Measurements from ENCODE around the gene IL25. TPM values are rescaled to one million over a fixed set of nuclear protein-coding genes. Genes with fewer than 3 reads are reported as not detected.

Gene IL25
- total and polyA plus RNA-seq, 2 of the 13 experiments (the other 11 are each of a cell fraction or from before 2014, with no cell fraction given) = not detected

- TF ChIP-seq, protein P1, sequence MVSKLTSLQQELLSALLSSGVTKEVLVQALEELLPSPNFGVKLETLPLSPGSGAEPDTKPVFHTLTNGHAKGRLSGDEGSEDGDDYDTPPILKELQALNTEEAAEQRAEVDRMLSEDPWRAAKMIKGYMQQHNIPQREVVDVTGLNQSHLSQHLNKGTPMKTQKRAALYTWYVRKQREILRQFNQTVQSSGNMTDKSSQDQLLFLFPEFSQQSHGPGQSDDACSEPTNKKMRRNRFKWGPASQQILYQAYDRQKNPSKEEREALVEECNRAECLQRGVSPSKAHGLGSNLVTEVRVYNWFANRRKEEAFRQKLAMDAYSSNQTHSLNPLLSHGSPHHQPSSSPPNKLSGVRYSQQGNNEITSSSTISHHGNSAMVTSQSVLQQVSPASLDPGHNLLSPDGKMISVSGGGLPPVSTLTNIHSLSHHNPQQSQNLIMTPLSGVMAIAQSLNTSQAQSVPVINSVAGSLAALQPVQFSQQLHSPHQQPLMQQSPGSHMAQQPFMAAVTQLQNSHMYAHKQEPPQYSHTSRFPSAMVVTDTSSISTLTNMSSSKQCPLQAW (CRISPR knock-in tag; IDR thresholded peaks at IDR 0.05) = no peak
- TF ChIP-seq ZNF3 (CRISPR knock-in tag; IDR thresholded peaks at IDR 0.05) (no peak), CC2D1A (CRISPR knock-in tag; IDR thresholded peaks at IDR 0.05) (peak; percentile 46; the same call in 1 of the 2 replicates), ATF7 (IDR thresholded peaks at IDR 0.05) (no peak), ATF7 (CRISPR knock-in tag; IDR thresholded peaks at IDR 0.05) (no peak), HMGA1 (CRISPR knock-in tag; conservative IDR thresholded peaks at IDR 0.05) (no peak), KAT8 (CRISPR knock-in tag; IDR thresholded peaks at IDR 0.05) (no peak), SP140L (CRISPR knock-in tag; IDR thresholded peaks at IDR 0.05; ENCODE audit: borderline replicate concordance) (no peak), SP4 (CRISPR knock-in tag; IDR thresholded peaks at IDR 0.05) (no peak; the same call in 1 of the 2 replicates), U2AF1 (optimal IDR thresholded peaks at IDR 0.05; ENCODE audit: low read depth, low read length) (no peak), ZNF737 (CRISPR knock-in tag; IDR thresholded peaks at IDR 0.05; ENCODE audit: borderline replicate concordance) (no peak), ATF5 (CRISPR knock-in tag; IDR thresholded peaks at IDR 0.05; ENCODE audit: low read depth) (no peak), MED8 (CRISPR knock-in tag; IDR thresholded peaks at IDR 0.05; ENCODE audit: insufficient replicate concordance) (no peak), SALL2 (CRISPR knock-in tag; IDR thresholded peaks at IDR 0.05) (0 out of 2 replicates have a peak, but pooled peaks have one; percentile 44), TOE1 (CRISPR knock-in tag; IDR thresholded peaks at IDR 0.05) (no peak), AGO2 (optimal IDR thresholded peaks at IDR 0.05; ENCODE audit: low read depth, low read length) (peak; percentile 97), ETV6 (CRISPR knock-in tag; conservative IDR thresholded peaks at IDR 0.05) (no peak; the same call in 1 of the 2 replicates), LBX2 (CRISPR knock-in tag; IDR thresholded peaks at IDR 0.05; ENCODE audit: borderline replicate concordance) (0 out of 2 replicates have a peak, but pooled peaks have one; percentile 48), ZNF225 (CRISPR knock-in tag; IDR thresholded peaks at IDR 0.05) (no peak)
- TF ChIP-seq, protein P2, sequence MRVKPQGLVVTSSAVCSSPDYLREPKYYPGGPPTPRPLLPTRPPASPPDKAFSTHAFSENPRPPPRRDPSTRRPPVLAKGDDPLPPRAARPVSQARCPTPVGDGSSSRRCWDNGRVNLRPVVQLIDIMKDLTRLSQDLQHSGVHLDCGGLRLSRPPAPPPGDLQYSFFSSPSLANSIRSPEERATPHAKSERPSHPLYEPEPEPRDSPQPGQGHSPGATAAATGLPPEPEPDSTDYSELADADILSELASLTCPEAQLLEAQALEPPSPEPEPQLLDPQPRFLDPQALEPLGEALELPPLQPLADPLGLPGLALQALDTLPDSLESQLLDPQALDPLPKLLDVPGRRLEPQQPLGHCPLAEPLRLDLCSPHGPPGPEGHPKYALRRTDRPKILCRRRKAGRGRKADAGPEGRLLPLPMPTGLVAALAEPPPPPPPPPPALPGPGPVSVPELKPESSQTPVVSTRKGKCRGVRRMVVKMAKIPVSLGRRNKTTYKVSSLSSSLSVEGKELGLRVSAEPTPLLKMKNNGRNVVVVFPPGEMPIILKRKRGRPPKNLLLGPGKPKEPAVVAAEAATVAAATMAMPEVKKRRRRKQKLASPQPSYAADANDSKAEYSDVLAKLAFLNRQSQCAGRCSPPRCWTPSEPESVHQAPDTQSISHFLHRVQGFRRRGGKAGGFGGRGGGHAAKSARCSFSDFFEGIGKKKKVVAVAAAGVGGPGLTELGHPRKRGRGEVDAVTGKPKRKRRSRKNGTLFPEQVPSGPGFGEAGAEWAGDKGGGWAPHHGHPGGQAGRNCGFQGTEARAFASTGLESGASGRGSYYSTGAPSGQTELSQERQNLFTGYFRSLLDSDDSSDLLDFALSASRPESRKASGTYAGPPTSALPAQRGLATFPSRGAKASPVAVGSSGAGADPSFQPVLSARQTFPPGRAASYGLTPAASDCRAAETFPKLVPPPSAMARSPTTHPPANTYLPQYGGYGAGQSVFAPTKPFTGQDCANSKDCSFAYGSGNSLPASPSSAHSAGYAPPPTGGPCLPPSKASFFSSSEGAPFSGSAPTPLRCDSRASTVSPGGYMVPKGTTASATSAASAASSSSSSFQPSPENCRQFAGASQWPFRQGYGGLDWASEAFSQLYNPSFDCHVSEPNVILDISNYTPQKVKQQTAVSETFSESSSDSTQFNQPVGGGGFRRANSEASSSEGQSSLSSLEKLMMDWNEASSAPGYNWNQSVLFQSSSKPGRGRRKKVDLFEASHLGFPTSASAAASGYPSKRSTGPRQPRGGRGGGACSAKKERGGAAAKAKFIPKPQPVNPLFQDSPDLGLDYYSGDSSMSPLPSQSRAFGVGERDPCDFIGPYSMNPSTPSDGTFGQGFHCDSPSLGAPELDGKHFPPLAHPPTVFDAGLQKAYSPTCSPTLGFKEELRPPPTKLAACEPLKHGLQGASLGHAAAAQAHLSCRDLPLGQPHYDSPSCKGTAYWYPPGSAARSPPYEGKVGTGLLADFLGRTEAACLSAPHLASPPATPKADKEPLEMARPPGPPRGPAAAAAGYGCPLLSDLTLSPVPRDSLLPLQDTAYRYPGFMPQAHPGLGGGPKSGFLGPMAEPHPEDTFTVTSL (CRISPR knock-in tag; IDR thresholded peaks at IDR 0.05; ENCODE audit: borderline replicate concordance) = no peak
- TF ChIP-seq, protein P3, sequence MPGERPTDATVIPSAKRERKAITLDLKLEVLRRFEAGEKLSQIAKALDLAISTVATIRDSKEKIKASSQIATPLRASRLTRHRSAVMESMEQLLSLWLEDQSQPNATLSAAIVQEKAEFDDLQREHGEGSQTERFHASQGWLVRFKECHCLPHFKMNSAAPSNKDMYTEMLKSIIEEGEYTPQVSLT (CRISPR knock-in tag; IDR thresholded peaks at IDR 0.05; ENCODE audit: borderline replicate concordance, low read depth) = no peak
These were observed 45.9 kb upstream of the IL25 start (continued) for GRCh38 chr14:23326491-23327332.

Data from HepG2 (cell line).